Measurements from ENCODE around the gene NBEAL2.

NBEAL2 gene

GRCh38 chr3:46993292-46993691 is 13.8 kb downstream of the NBEAL2 start:
- DNase-seq (ENCODE audit: low spot score): no peak
- TF ChIP-seq, protein P1, sequence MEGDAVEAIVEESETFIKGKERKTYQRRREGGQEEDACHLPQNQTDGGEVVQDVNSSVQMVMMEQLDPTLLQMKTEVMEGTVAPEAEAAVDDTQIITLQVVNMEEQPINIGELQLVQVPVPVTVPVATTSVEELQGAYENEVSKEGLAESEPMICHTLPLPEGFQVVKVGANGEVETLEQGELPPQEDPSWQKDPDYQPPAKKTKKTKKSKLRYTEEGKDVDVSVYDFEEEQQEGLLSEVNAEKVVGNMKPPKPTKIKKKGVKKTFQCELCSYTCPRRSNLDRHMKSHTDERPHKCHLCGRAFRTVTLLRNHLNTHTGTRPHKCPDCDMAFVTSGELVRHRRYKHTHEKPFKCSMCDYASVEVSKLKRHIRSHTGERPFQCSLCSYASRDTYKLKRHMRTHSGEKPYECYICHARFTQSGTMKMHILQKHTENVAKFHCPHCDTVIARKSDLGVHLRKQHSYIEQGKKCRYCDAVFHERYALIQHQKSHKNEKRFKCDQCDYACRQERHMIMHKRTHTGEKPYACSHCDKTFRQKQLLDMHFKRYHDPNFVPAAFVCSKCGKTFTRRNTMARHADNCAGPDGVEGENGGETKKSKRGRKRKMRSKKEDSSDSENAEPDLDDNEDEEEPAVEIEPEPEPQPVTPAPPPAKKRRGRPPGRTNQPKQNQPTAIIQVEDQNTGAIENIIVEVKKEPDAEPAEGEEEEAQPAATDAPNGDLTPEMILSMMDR (IDR thresholded peaks at IDR 0.05): no peak
- Histone ChIP-seq H3K4me3 (no peak overlapping the region), H3K27ac (no peak overlapping the region)

DNA sequence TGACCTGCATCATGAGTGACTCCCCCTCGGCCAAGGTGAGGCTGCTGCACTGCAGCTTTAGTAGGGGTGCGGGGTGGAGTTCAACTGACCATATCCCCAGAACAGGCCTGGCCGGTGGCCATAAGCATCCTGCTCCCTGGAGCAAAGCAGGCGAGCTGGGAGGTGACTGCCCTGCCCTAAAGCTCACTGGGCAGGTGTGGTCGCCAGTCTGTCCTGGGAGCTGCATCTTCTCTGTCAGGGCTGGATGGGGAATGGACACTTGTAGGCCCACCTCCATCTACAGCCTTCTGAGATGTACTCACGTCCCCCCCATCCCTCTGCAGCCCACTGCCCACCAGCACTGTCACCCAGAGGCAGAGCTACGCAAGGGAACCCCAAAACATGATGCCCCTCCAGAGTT is 14.5 kb downstream of the NBEAL2 start:
- Histone ChIP-seq H3K4me3 (no peak overlapping the region), H3K27ac (no peak overlapping the region)
- no peak for DNase-seq (ENCODE audit: low spot score)
- TF ChIP-seq, protein P1 (IDR thresholded peaks at IDR 0.05): no peak

GRCh38 chr3:46994801-46995731 is 15.6 kb downstream of the NBEAL2 start:
- no peak overlapping the region for H3K27ac ChIP-seq

GRCh38 chr3:46995901-46996562 is 16.6 kb downstream of the NBEAL2 start:
- no peak for DNase-seq (ENCODE audit: low spot score)

More at GRCh38 chr3:46994801-46995731, 15.6 kb downstream of the NBEAL2 start:
- H3K4me3 ChIP-seq: no peak overlapping the region
- DNase-seq (ENCODE audit: low spot score): no peak
- TF ChIP-seq, protein P1 (IDR thresholded peaks at IDR 0.05): no peak

GRCh38 chr3:46996689-46997452 is 17.4 kb downstream of the NBEAL2 start:
- no peak for DNase-seq (ENCODE audit: low spot score)
- H3K4me3 ChIP-seq: no peak overlapping the region
- no peak overlapping the region for H3K27ac ChIP-seq
- TF ChIP-seq, protein P1 (IDR thresholded peaks at IDR 0.05): no peak

More at GRCh38 chr3:46995901-46996562, 16.6 kb downstream of the NBEAL2 start:
- Histone ChIP-seq H3K27ac (no peak overlapping the region), H3K4me3 (no peak overlapping the region)
- TF ChIP-seq, protein P1 (IDR thresholded peaks at IDR 0.05): no peak

GRCh38 chr3:46997453-46998091 is 18.1 kb downstream of the NBEAL2 start:
- H3K27ac ChIP-seq: no peak overlapping the region
- TF ChIP-seq, protein P1 (IDR thresholded peaks at IDR 0.05): no peak
- DNase-seq (ENCODE audit: low spot score): no peak
- no peak overlapping the region for H3K4me3 ChIP-seq

All from coronary artery (tissue), 2 donors.